Peyer's patch (tissue), 4 donors: ENCODE measurements around the gene PNCK. TPM values are rescaled to one million over a fixed set of nuclear protein-coding genes. Genes with fewer than 3 reads are reported as not detected.

Experiments used
- DNase-seq, 3 donors: peaks; one replicate each; pipeline ENCODE4 v3.0.0-alpha.2; 2017 to 2019
- H3K27ac ChIP-seq, 4 donors: fragments of 200-600 bp; sonication (generic); one replicate each; pipeline ENCODE4 v1.5.1; 2016 to 2019
- H3K27me3 ChIP-seq, 2 donors: fragments of 200-600 bp; sonication (generic); one replicate each; pipeline ENCODE4 v1.5.1; 2019
- H3K36me3 ChIP-seq, 3 donors: fragments of 200-600 bp; sonication (generic); one replicate each; pipeline ENCODE4 v1.5.1; 2016 to 2019
- H3K4me1 ChIP-seq, 4 donors: fragments of 200-600 bp; sonication (generic); one replicate each; pipeline ENCODE4 v1.5.1; 2016 to 2019
- H3K4me3 ChIP-seq, 4 donors: fragments of 200-600 bp; sonication (generic); 1 replicate in 3 of 4; 2 replicates in 1 of 4; pipeline ENCODE4 v1.5.1; 2016 to 2019; ENCODE audit warnings: mild to moderate bottlenecking in 1 of 4
- H3K9me3 ChIP-seq, 4 donors: fragments of 200-600 bp; sonication (generic); one replicate each; pipeline ENCODE4 v1.5.1; 2016 to 2019; ENCODE audit warnings: mild to moderate bottlenecking in 1 of 4
- CTCF ChIP-seq, 6 experiments: fragments of 450-650 bp in 4 of 6; fragments of 200-600 bp in 2 of 6; sonication (generic) in 1 of 6; IDR thresholded peaks; one replicate each; pipeline ENCODE4 v1.5.1; 2017 to 2019; ENCODE audit warnings: antibody characterized with exemption in 6 of 6, mild to moderate bottlenecking in 3 of 6, moderate library complexity in 1 of 6
- POLR2A ChIP-seq, 2 donors: fragments of 450-650 bp; IDR thresholded peaks; one replicate each; pipeline ENCODE4 v1.5.1; 2017; ENCODE audit warnings: antibody characterized with exemption in 2 of 2, mild to moderate bottlenecking in 2 of 2, moderate library complexity in 2 of 2
- small RNA-seq, 2 donors: library from RNA; depleted of rRNA; stranded (forward); fragments of <200 nt; gene quantifications; one replicate each; pipeline ENCODE3, GENCODE V24; 2016
- total RNA-seq, 4 donors: library from RNA; depleted of rRNA; stranded (reverse); fragments of >200 nt; gene quantifications; one replicate each; pipeline ENCODE4 v1.1.0, GENCODE V29; 2016

The PNCK gene
- total RNA-seq, 4 donors from 2014 or later: 2.0 to 44.8 (median 6.1) TPM; not detected in 1

- Histone ChIP-seq H3K27ac (no peak overlapping the region), H3K4me3 (no peak overlapping the region), H3K9me3 (no peaks in the 10 kb centered on the region), H3K36me3 (no peaks in the 10 kb centered on the region), H3K4me1 (no peaks in the 10 kb centered on the region), H3K27me3 (no peaks in the 10 kb centered on the region)
- DNase-seq: no peak
- no peak for TF ChIP-seq CTCF (IDR thresholded peaks at IDR 0.05)
- no peak for TF ChIP-seq POLR2A (IDR thresholded peaks at IDR 0.05)
Measured at GRCh38 chrX:153621949-153622598, 51.5 kb downstream of the PNCK start.

GRCh38 chrX:153620576-153620975, 53.0 kb downstream of the PNCK start:
- Histone ChIP-seq H3K9me3 (no peaks in the 10 kb centered on the region), H3K36me3 (no peaks in the 10 kb centered on the region), H3K4me1 (no peaks in the 10 kb centered on the region), H3K27me3 (no peaks in the 10 kb centered on the region), H3K4me3 (no peak overlapping the region), H3K27ac (no peak overlapping the region)
- no peak for TF ChIP-seq POLR2A (IDR thresholded peaks at IDR 0.05)
- TF ChIP-seq CTCF (IDR thresholded peaks at IDR 0.05): no peak
- DNase-seq: no peak

Small RNAs within 50 kb of the gene (small RNA-seq; reads per million reads assigned to genes)
- 0 reads per million in 2 donors for gene RN7SL687P

Other genes with a start within 250 kb of the PNCK start
- 1 to 10 TPM in 3 of 4 donors, not detected in 1; 1.1 to 3.1 (median 3.0) TPM for gene TREX2, start 227.8 kb downstream of the PNCK start, total RNA-seq
- 100 to 1,000 TPM in 1 of 4 donors, 10 to 100 TPM in 2, 1 to 10 TPM in 1; 8.2 to 156 (median 16.0) TPM for gene HAUS7, start 203.2 kb downstream of the PNCK start, total RNA-seq
- gene BGN, start 178.8 kb downstream of the PNCK start, total RNA-seq: 10 to 100 TPM in 3 of 4 donors, 1 to 10 TPM in 1; 2.5 to 28.9 (median 11.7) TPM
- gene ATP2B3, start 156.2 kb downstream of the PNCK start, total RNA-seq: not detected
- gene CCNQ, start 74.7 kb downstream of the PNCK start, total RNA-seq: 10 to 100 TPM; 19.0 to 33.3 (median 20.6) TPM
- gene DUSP9, start 26.6 kb downstream of the PNCK start, total RNA-seq: not detected
- 100 to 1,000 TPM in 3 of 4 donors, 10 to 100 TPM in 1; 36.3 to 562 (median 146) TPM for gene SLC6A8, start 14.1 kb upstream of the PNCK start, total RNA-seq
- 100 to 1,000 TPM in 2 of 4 donors, 10 to 100 TPM in 2; 45.4 to 148 (median 101) TPM for gene BCAP31, start 50.6 kb upstream of the PNCK start, total RNA-seq
- 10 to 100 TPM; 14.9 to 94.2 (median 68.0) TPM for gene ABCD1, start 51.0 kb upstream of the PNCK start, total RNA-seq
- 10 to 100 TPM in 1 of 4 donors, 1 to 10 TPM in 3; 2.7 to 25.6 (median 7.6) TPM for gene PLXNB3, start 90.4 kb upstream of the PNCK start, total RNA-seq
- 1 to 10 TPM in 1 of 4 donors, not detected in 3; 1.7 TPM for gene SRPK3, start 107.2 kb upstream of the PNCK start, total RNA-seq
- 100 to 1,000 TPM; 108 to 153 (median 126) TPM for gene IDH3G, start 120.6 kb upstream of the PNCK start, total RNA-seq
- gene SSR4, start 120.9 kb upstream of the PNCK start, total RNA-seq: 100 to 1,000 TPM in 1 of 4 donors, 10 to 100 TPM in 3; 90.0 to 113 (median 96.4) TPM
- gene PDZD4, start 156.7 kb upstream of the PNCK start, total RNA-seq: 1 to 10 TPM; 1.2 to 8.3 (median 2.4) TPM
- gene L1CAM, start 212.4 kb upstream of the PNCK start, total RNA-seq: 1 to 10 TPM; 1.8 to 7.4 (median 4.6) TPM
- 1 to 10 TPM in 2 of 4 donors, under 1 TPM in 2; 0.53 to 5.0 (median 1.1) TPM for gene AVPR2, start 230.9 kb upstream of the PNCK start, total RNA-seq